Measurements from ENCODE around the gene COL11A2.

GRCh38 chr6:33213166-33213988, 21.1 kb upstream of the COL11A2 start:
- TF ChIP-seq CTCF (conservative IDR thresholded peaks at IDR 0.05; ENCODE audit: low read depth in 2 of 2), result no peak
- no peak for TF ChIP-seq EZH2phosphoT487 (IDR thresholded peaks at IDR 0.05; ENCODE audit: unreplicated experiment)
- TF ChIP-seq JUNB (IDR thresholded peaks at IDR 0.05; ENCODE audit: unreplicated experiment), result no peak
- TF ChIP-seq, protein P1, sequence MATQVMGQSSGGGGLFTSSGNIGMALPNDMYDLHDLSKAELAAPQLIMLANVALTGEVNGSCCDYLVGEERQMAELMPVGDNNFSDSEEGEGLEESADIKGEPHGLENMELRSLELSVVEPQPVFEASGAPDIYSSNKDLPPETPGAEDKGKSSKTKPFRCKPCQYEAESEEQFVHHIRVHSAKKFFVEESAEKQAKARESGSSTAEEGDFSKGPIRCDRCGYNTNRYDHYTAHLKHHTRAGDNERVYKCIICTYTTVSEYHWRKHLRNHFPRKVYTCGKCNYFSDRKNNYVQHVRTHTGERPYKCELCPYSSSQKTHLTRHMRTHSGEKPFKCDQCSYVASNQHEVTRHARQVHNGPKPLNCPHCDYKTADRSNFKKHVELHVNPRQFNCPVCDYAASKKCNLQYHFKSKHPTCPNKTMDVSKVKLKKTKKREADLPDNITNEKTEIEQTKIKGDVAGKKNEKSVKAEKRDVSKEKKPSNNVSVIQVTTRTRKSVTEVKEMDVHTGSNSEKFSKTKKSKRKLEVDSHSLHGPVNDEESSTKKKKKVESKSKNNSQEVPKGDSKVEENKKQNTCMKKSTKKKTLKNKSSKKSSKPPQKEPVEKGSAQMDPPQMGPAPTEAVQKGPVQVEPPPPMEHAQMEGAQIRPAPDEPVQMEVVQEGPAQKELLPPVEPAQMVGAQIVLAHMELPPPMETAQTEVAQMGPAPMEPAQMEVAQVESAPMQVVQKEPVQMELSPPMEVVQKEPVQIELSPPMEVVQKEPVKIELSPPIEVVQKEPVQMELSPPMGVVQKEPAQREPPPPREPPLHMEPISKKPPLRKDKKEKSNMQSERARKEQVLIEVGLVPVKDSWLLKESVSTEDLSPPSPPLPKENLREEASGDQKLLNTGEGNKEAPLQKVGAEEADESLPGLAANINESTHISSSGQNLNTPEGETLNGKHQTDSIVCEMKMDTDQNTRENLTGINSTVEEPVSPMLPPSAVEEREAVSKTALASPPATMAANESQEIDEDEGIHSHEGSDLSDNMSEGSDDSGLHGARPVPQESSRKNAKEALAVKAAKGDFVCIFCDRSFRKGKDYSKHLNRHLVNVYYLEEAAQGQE (IDR thresholded peaks at IDR 0.05; ENCODE audit: unreplicated experiment), result no peak
- peak; percentile 49; the same call in 1 of the 2 replicates for TF ChIP-seq POLR2AphosphoS5 (IDR thresholded peaks at IDR 0.05; ENCODE audit: low read depth)
- TF ChIP-seq EZH2 (IDR thresholded peaks at IDR 0.05; ENCODE audit: low read depth, unreplicated experiment), result peak; percentile 70
- TF ChIP-seq ZNF331 (CRISPR knock-in tag; IDR thresholded peaks at IDR 0.05; ENCODE audit: low read depth), result no peak
- TF ChIP-seq ZNF462 (CRISPR knock-in tag; IDR thresholded peaks at IDR 0.05), result no peak
- no peak for TF ChIP-seq ZNF114 (CRISPR knock-in tag; IDR thresholded peaks at IDR 0.05)

All from GM23338 (cell line).